Mononuclear cell (primary cell): ENCODE data around the gene MYO7B. TPM values are rescaled to one million over a fixed set of nuclear protein-coding genes. Genes with fewer than 3 reads are reported as not detected.

Experiments
- H3K27me3 ChIP-seq: 2 replicates; pipeline ENCODE4 v1.6.0; 2011; ENCODE audit warnings: low read length, control low read depth; ENCODE audit not compliant: insufficient read depth
- H3K4me1 ChIP-seq: 2 replicates; pipeline ENCODE4 v1.5.1; 2011; ENCODE audit warnings: mild to moderate bottlenecking, low read length, control low read depth; ENCODE audit not compliant: insufficient read depth
- H3K4me3 ChIP-seq: 2 replicates; pipeline ENCODE4 v1.5.1; 2011; ENCODE audit warnings: mild to moderate bottlenecking, low read length, moderate library complexity
- H3K9me3 ChIP-seq: 2 replicates; pipeline ENCODE4 v1.5.1; 2011; ENCODE audit warnings: low read depth, mild to moderate bottlenecking, control low read depth, low read length
- total RNA-seq: library from RNA; depleted of rRNA; stranded (reverse); fragments of >200 nt; gene quantifications from one replicate; pipeline ENCODE4 v1.2.3, GENCODE V29; 2012

MYO7B gene
- total RNA-seq, 1 donor: 1.0 TPM

- Histone ChIP-seq H3K4me1 (peaks cover 17% of the 10 kb centered on the region), H3K9me3 (no peaks in the 10 kb centered on the region), H3K4me3 (no peak overlapping the region), H3K27me3 (no peaks in the 10 kb centered on the region)
These were observed 113.7 kb downstream of the MYO7B start for GRCh38 chr2:127649100-127649611.

DNA sequence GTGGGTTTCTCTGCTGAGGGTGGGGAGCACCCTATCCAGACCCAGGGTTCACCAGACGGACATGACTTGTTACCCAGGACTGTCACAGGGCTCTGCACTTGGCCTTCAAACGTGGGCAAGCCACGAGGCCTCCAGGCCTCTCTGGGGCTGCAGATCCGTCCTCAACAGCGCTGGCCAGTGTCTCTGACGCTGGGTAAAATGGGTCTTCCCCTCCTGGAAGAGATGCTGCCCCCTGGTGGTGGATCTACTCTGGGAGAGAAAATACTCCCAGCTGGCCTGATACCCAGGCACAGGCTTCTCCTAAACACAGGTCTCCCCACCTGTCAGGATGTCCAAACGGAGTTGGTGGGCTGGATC lies 114.2 kb downstream of the MYO7B start:
- H3K4me1 ChIP-seq: peaks cover 17% of the 10 kb centered on the region
- no peaks in the 10 kb centered on the region for H3K27me3 ChIP-seq
- no peak overlapping the region for H3K4me3 ChIP-seq
- H3K9me3 ChIP-seq: no peaks in the 10 kb centered on the region

- Histone ChIP-seq H3K9me3 (no peaks in the 10 kb centered on the region), H3K4me3 (no peak overlapping the region), H3K4me1 (peaks cover 17% of the 10 kb centered on the region)
These were observed 114.7 kb downstream of the MYO7B start for GRCh38 chr2:127650041-127650784.

GRCh38 chr2:127650785-127651380 lies 115.4 kb downstream of the MYO7B start:
- H3K4me3 ChIP-seq: no peak overlapping the region
- H3K27me3 ChIP-seq: no peaks in the 10 kb centered on the region
- H3K9me3 ChIP-seq: no peaks in the 10 kb centered on the region
- H3K4me1 ChIP-seq: peaks cover 17% of the 10 kb centered on the region

More at GRCh38 chr2:127650041-127650784, 114.7 kb downstream of the MYO7B start:
- no peaks in the 10 kb centered on the region for H3K27me3 ChIP-seq

- H3K9me3 ChIP-seq: no peaks in the 10 kb centered on the region
- no peaks in the 10 kb centered on the region for H3K27me3 ChIP-seq
- H3K4me3 ChIP-seq: no peak overlapping the region
- H3K4me1 ChIP-seq: peaks cover 16% of the 10 kb centered on the region
These were observed 115.9 kb downstream of the MYO7B start for GRCh38 chr2:127651381-127651809.

DNA sequence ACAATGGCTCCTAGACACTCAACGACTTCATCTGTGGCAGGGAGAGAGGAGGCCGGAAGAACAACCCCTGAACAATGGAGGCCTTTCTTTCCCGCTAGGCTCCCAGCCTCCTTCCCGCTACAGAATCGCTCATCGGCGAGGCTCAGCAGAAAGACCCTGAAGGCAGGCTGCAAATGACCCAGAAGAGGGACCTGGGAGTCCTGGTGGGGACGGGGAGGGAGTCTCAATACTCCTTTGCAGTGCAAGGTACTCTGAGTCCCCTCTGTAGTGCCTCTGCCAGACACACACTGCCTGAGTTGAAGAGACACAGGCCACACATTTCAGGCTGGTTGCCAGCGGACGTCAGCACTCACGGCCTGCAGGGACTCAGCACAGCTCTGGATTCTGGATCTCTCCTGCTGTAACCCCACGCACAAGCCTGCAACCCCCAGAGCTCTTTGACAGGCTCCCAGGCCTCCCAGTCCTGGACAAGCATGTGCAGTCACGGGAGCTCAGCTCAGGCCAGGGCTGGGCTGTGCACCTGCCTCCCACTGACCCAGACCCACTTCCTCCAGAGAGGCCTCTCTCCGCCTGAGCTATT lies 116.6 kb downstream of the MYO7B start:
- Histone ChIP-seq H3K4me3 (no peak overlapping the region), H3K9me3 (no peaks in the 10 kb centered on the region), H3K4me1 (peaks cover 10% of the 10 kb centered on the region), H3K27me3 (no peaks in the 10 kb centered on the region)

DNA sequence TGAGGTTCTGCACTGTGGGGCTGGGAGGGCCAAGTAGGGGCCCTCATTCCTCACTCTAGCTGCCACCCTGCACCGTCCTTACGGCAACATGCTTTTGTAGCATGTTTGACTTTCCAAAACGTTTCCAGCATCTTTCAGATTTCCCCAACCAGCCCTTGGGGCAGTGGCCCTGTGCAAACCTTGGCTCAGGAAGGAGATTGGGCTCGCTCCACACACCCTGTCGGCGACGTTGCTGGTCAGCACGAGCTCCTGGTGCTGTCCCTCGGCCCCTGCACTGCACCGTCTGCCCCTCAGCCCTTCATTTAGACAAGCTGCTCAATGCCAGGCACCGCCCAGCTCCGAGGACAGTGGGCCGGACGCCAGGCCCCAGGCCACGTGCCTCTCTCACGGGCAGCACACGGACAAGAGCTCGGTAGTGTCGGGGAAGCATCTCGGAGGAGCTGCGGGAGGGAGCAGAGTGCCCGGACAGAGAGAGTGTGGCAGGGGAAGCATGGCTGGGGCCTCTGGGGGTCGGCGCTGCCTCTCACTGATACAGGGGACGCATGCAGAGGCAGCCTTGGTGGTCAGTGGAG lies 117.4 kb downstream of the MYO7B start:
- Histone ChIP-seq H3K9me3 (no peaks in the 10 kb centered on the region), H3K4me1 (peaks cover 9% of the 10 kb centered on the region), H3K4me3 (no peak overlapping the region), H3K27me3 (no peaks in the 10 kb centered on the region)

DNA sequence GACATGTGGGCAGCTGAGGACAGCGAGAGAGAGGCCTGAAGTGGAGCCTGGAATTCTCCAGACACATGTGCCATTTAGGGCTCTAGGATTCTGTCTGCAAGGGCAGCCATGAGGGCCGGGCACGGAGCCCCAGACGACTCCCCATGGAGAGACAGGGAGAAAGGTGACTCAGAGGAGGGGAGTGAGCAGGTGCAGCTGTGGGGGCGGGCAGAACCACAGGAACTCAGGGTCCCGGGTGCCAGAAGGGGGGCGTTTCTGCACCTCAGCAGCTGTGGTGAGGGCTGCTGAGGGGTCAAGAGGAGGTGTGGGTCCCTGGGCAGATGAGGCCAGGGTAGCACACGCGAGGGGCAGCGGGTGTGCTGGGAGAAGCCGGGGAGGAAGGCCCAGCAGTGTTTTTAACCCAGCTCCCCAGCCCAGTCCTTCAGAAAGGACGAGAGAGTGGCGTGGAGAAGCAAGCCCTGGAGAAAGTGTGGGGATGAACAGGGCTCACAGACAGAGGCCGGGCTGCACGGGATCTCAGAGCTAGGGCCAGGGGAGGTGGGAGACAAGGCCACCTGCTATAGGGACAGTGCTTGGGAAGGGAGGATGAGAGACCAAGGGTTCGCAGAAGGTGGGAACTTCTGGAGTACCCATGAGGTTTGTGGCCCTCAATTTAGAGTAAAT lies 118.1 kb downstream of the MYO7B start:
- H3K4me3 ChIP-seq: no peak overlapping the region
- H3K27me3 ChIP-seq: no peaks in the 10 kb centered on the region
- peaks cover 9% of the 10 kb centered on the region for H3K4me1 ChIP-seq
- no peaks in the 10 kb centered on the region for H3K9me3 ChIP-seq

GRCh38 chr2:127654084-127654837 lies 118.8 kb downstream of the MYO7B start:
- H3K27me3 ChIP-seq: no peaks in the 10 kb centered on the region
- no peaks in the 10 kb centered on the region for H3K9me3 ChIP-seq
- peaks cover 5% of the 10 kb centered on the region for H3K4me1 ChIP-seq
- no peak overlapping the region for H3K4me3 ChIP-seq

- no peak overlapping the region for H3K4me3 ChIP-seq
- no peaks in the 10 kb centered on the region for H3K27me3 ChIP-seq
- H3K4me1 ChIP-seq: no peaks in the 10 kb centered on the region
- no peaks in the 10 kb centered on the region for H3K9me3 ChIP-seq
These were observed 119.3 kb downstream of the MYO7B start for GRCh38 chr2:127654838-127655175.

- Histone ChIP-seq H3K4me3 (no peak overlapping the region), H3K4me1 (no peaks in the 10 kb centered on the region), H3K27me3 (no peaks in the 10 kb centered on the region), H3K9me3 (no peaks in the 10 kb centered on the region)
These were observed 120.0 kb downstream of the MYO7B start for GRCh38 chr2:127655209-127656073.

DNA sequence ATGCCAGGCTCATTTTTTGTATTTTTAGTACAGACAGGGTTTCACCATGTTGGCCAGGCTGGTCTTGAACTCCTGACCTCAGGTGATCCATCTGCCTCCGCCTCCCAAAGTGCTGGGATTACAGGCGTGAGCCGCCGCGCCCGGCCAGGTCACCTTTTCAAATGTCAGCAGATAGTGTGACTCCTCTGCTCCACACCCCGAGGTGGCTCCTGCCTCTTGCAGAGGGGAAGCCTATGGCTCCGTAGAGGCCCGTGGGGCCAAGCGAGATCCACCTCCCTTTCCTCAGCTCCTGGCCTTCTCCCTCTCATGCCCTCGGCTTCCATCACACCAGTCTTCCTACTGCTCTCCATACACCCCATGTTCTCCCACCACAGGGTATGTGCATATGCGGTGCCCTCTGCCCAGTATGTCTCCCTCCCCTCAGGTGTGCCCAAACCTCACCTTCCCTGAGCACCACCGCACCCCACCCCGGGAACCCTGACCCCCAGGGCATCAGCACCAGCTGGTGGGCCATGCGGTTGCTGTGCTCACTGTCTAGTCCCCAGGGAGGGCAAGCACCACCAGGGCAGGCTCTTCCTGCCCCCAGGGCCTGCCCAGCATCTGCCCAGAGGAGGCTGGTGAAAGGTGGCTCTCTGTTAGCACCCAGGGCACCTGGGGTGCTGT lies 121.2 kb downstream of the MYO7B start:
- Histone ChIP-seq H3K4me3 (no peak overlapping the region), H3K27me3 (no peaks in the 10 kb centered on the region), H3K9me3 (no peaks in the 10 kb centered on the region), H3K4me1 (no peaks in the 10 kb centered on the region)

GRCh38 chr2:127657232-127657595 lies 121.7 kb downstream of the MYO7B start:
- no peaks in the 10 kb centered on the region for H3K9me3 ChIP-seq
- H3K27me3 ChIP-seq: no peaks in the 10 kb centered on the region
- no peak overlapping the region for H3K4me3 ChIP-seq
- no peaks in the 10 kb centered on the region for H3K4me1 ChIP-seq
